Measurements from ENCODE around the gene PYGM. TPM values are rescaled to one million over a fixed set of nuclear protein-coding genes. Genes with fewer than 3 reads are reported as not detected.

The PYGM gene
- total and polyA plus RNA-seq, 2 of the 13 experiments (the other 11 are each of a cell fraction or from before 2014, with no cell fraction given), result 0.11 to 0.12 TPM

- TF ChIP-seq ZFAT (CRISPR knock-in tag; conservative IDR thresholded peaks at IDR 0.05) (no peak), FLYWCH1 (CRISPR knock-in tag; IDR thresholded peaks at IDR 0.05) (no peak), ZNF850 (CRISPR knock-in tag; conservative IDR thresholded peaks at IDR 0.05) (no peak), RNF219 (CRISPR knock-in tag; IDR thresholded peaks at IDR 0.05) (no peak), WIZ (CRISPR knock-in tag; IDR thresholded peaks at IDR 0.05) (no peak)
- ChIA-PET POLR2A (no interaction called here), CTCF (ENCODE audit: low intra/inter-chr PET ratio, low total read pairs) (no interaction called here)
- no peak overlapping the region for H3K27ac ChIP-seq (ENCODE audit: extremely low read length, insufficient read depth, low read length)
- FAIRE-seq (no peak), ATAC-seq (no peak), DNase-seq (ENCODE audit: low spot score) (no peak)
- no peaks in the 10 kb centered on the region for H3K27me3 ChIP-seq (ENCODE audit: control insufficient read depth in 1 of 2, insufficient read depth in 2 of 2, low read length in 2 of 2)
- WGBS (ENCODE audit: low lambda C conversion rate), result no CpG with 5 or more reads among the region's 14 CpGs
- no peaks in the 10 kb centered on the region for H4K20me1 ChIP-seq (ENCODE audit: insufficient read depth, low read length)
- BruUV-seq (replicated peaks), result no TSS peak
- no peaks in the 10 kb centered on the region for H3K79me2 ChIP-seq (ENCODE audit: insufficient read depth, low read length)
- intact Hi-C loops (cut with micrococcal nuclease; ENCODE audit: unreplicated experiment) (no loop called here), in situ Hi-C loops (cut with HindIII; ENCODE audit: extremely low pct_ligation_motif_present, low pct_unique_long_range_greater_than_20kb) (no loop called here)
- H3K9me3 ChIP-seq (ENCODE audit: low read length), result no peaks in the 10 kb centered on the region
- H3K4me2 ChIP-seq (ENCODE audit: low read depth, low read length), result no peak overlapping the region
- no peak overlapping the region for H3K9ac ChIP-seq (ENCODE audit: insufficient read depth, low read depth, low read length)
- H3K4me1 ChIP-seq (ENCODE audit: insufficient read depth, low read length), result peaks cover 16% of the 10 kb centered on the region; the same call in 1 of the 2 replicates
- no peak overlapping the region for H3K4me3 ChIP-seq (replicated peaks in 1 of 3; ENCODE audit: insufficient read depth in 1 of 3, low read depth in 2 of 3, low read length in 3 of 3)
- no peaks in the 10 kb centered on the region; a peak in 1 of 5 replicates for H3K36me3 ChIP-seq (replicated peaks in 1 of 2; ENCODE audit: control insufficient read depth in 1 of 2, insufficient read depth in 2 of 2, low read length in 2 of 2)
- no peak overlapping the region for H2AFZ ChIP-seq (ENCODE audit: low read length)
These were observed 32.1 kb upstream of the PYGM start for GRCh38 chr11:64791781-64792291.

Data from HepG2 (cell line).